GM12878 (cell line): ENCODE results near the gene OR56B1. TPM values are rescaled to one million over a fixed set of nuclear protein-coding genes. Genes with fewer than 3 reads are reported as not detected.
A peak's percentile ranks its signal among the peaks of the same experiment; 100 is the strongest.

Source experiments
- ATAC-seq: fragments of 200-7000 bp; cut with Tn5 transposase; 3 replicates; pipeline ENCODE4 v1.9.1; 2020; ENCODE audit warnings: mild to moderate bottlenecking, moderate library complexity
- BruUV-seq: library from RNA; stranded (reverse); fragments of 400-500 nt; replicated peaks from 2 replicates; lab custom pipeline; 2021; lab: Mats Ljungman, UMichigan
- CTCF ChIA-PET: fragments of 300-600 bp; sonication (Branson Sonifier 250); formaldehyde crosslinking; extraction: SDS; loops from one replicate; lab custom pipeline; 2021; ENCODE audit warnings: inconsistent platforms; lab: Yijun Ruan, JAX
- POLR2A ChIA-PET: fragments of 350-600 bp; formaldehyde crosslinking; extraction: SDS; loops from one replicate; lab custom pipeline; 2021; ENCODE audit warnings: inconsistent platforms; lab: Charles Lee
- RAD21 ChIA-PET: fragments of 300-600 bp; sonication (Branson Sonifier 250); formaldehyde crosslinking; loops from one replicate; lab custom pipeline; 2023; ENCODE audit warnings: antibody characterized with exemption; ENCODE audit not compliant: unreplicated experiment; lab: Charles Lee
- SMC1A ChIA-PET: fragments of 300-600 bp; sonication (Branson Sonifier 250); formaldehyde crosslinking; loops from one replicate; lab custom pipeline; 2023; ENCODE audit not compliant: unreplicated experiment, uncharacterized antibody; lab: Charles Lee
- DNase-seq: peaks from one replicate; pipeline ENCODE4 v3.0.0-alpha.2; 2011; ENCODE audit warnings: low read depth, low spot score
- FAIRE-seq: peaks from 3 replicates; lab custom pipeline; 2011; peaks lifted over from hg19 to GRCh38; lab: Jason Lieb, UNC
- H2AFZ ChIP-seq: 2 replicates; pipeline ENCODE4 v1.6.0; 2011; ENCODE audit warnings: low read depth, low read length, control low read depth; ENCODE audit not compliant: control insufficient read depth
- H3K27ac ChIP-seq: 2 replicates; pipeline ENCODE4 v1.5.1; 2011; ENCODE audit warnings: control low read depth; ENCODE audit not compliant: control insufficient read depth, insufficient read depth
- H3K27me3 ChIP-seq, 2 experiments: replicated peaks in 1 of 2; 2 replicates each; pipeline versions ENCODE4 v1.6.0 to v1.6.1; 2011; ENCODE audit warnings: low read length in 1 of 2; ENCODE audit not compliant: control insufficient read depth in 2 of 2, insufficient read depth in 2 of 2
- H3K36me3 ChIP-seq, 2 experiments: 2 replicates each; pipeline ENCODE4 v1.5.1; 2011; ENCODE audit warnings: low read length in 1 of 2; ENCODE audit not compliant: control insufficient read depth in 2 of 2, insufficient read depth in 2 of 2
- H3K4me1 ChIP-seq: 2 replicates; pipeline ENCODE4 v1.6.1; 2011; ENCODE audit warnings: mild to moderate bottlenecking, low read length, moderate library complexity, mixed read lengths; ENCODE audit not compliant: control insufficient read depth, insufficient read depth
- H3K4me2 ChIP-seq: 2 replicates; pipeline ENCODE4 v1.6.0; 2011; ENCODE audit warnings: control low read depth; ENCODE audit not compliant: control insufficient read depth, insufficient read depth
- H3K4me3 ChIP-seq: fragments of 200-600 bp; sonication (generic); 2 replicates; pipeline ENCODE4 v1.5.1; 2016
- H3K79me2 ChIP-seq: 2 replicates; pipeline ENCODE4 v1.6.0; 2011; ENCODE audit warnings: low read length; ENCODE audit not compliant: control insufficient read depth, insufficient read depth
- H3K9ac ChIP-seq: 2 replicates; pipeline ENCODE4 v1.8.0; 2011; ENCODE audit warnings: low read length, control low read depth, mixed read lengths; ENCODE audit not compliant: control insufficient read depth, insufficient read depth
- H3K9me3 ChIP-seq: replicated peaks from 3 replicates; pipeline ENCODE4 v1.5.1; 2011; ENCODE audit warnings: mild to moderate bottlenecking, low read length; ENCODE audit not compliant: control insufficient read depth, insufficient read depth
- H4K20me1 ChIP-seq: 2 replicates; pipeline ENCODE4 v1.6.0; 2011; ENCODE audit not compliant: control insufficient read depth, insufficient read depth
- CBX3 ChIP-seq: fragments of 200-600 bp; sonication (generic); IDR thresholded peaks from 2 replicates; pipeline ENCODE4 v1.6.1; 2016; ENCODE audit warnings: low read depth, borderline replicate concordance
- CHD4 ChIP-seq: fragments of 200-600 bp; sonication (generic); IDR thresholded peaks from 2 replicates; pipeline ENCODE4 v1.6.1; 2016; ENCODE audit warnings: mild to moderate bottlenecking
- CUX1 ChIP-seq: IDR thresholded peaks from 2 replicates; pipeline ENCODE4 v1.6.1; 2012; ENCODE audit warnings: improper control_type of control experiment, low read depth, low read length; ENCODE audit not compliant: insufficient replicate concordance
- IRF4 ChIP-seq: IDR thresholded peaks from 2 replicates; pipeline ENCODE4 v1.6.1; 2011; ENCODE audit warnings: low read depth, low read length
- MYB ChIP-seq: fragments of 150-350 bp; IDR thresholded peaks from 2 replicates; pipeline ENCODE4 v1.6.1; 2014; ENCODE audit warnings: mild to moderate bottlenecking, low read depth, low read length, borderline replicate concordance
- NFXL1 ChIP-seq: fragments of 450-650 bp; IDR thresholded peaks from 2 replicates; pipeline ENCODE4 v1.6.1; 2017; ENCODE audit warnings: antibody characterized with exemption, mild to moderate bottlenecking, borderline replicate concordance
- NFYA ChIP-seq: IDR thresholded peaks from 2 replicates; pipeline ENCODE4 v1.6.1; 2011; ENCODE audit warnings: low read depth, mild to moderate bottlenecking, low read length, improper control_type of control experiment, borderline replicate concordance
- NFYB ChIP-seq: IDR thresholded peaks from 2 replicates; pipeline ENCODE4 v1.6.1; 2011; ENCODE audit warnings: low read depth, mild to moderate bottlenecking, low read length, improper control_type of control experiment, moderate library complexity; ENCODE audit not compliant: insufficient read depth
- POLR2A ChIP-seq: IDR thresholded peaks from 2 replicates; pipeline ENCODE4 v1.6.1; 2011; ENCODE audit warnings: low read depth, mild to moderate bottlenecking, low read length
- TARDBP ChIP-seq: IDR thresholded peaks from 2 replicates; pipeline ENCODE4 v1.6.1; 2016; ENCODE audit warnings: borderline replicate concordance
- TBL1XR1 ChIP-seq: IDR thresholded peaks from 2 replicates; pipeline ENCODE4 v1.6.1; 2012; ENCODE audit warnings: low read depth, low read length, improper control_type of control experiment
- USF2 ChIP-seq: IDR thresholded peaks from 2 replicates; pipeline ENCODE4 v1.6.1; 2011; ENCODE audit warnings: low read depth, low read length, improper control_type of control experiment, borderline replicate concordance
- ZBTB11 ChIP-seq: fragments of 450-650 bp; formaldehyde crosslinking; IDR thresholded peaks from 2 replicates; pipeline ENCODE4 v1.5.0; 2022; ENCODE audit warnings: mild to moderate bottlenecking, missing genetic modification characterization
- ZNF217 ChIP-seq: fragments of 450-650 bp; IDR thresholded peaks from 2 replicates; pipeline ENCODE4 v1.6.1; 2017; ENCODE audit warnings: antibody characterized with exemption, mild to moderate bottlenecking
- ZSCAN29 ChIP-seq: fragments of 450-650 bp; IDR thresholded peaks from 2 replicates; pipeline ENCODE4 v1.6.1; 2017; ENCODE audit warnings: mild to moderate bottlenecking, moderate library complexity
- WGBS: methylation state at CpG from one replicate; pipeline ENCODE4 v1.1.6; 2016; ENCODE audit warnings: low lambda C conversion rate; ENCODE audit not compliant: insufficient replicate concordance, insufficient coverage; ENCODE audit errors: missing lambda C conversion rate; 5-methylcytosine and 5-hydroxymethylcytosine counted together
- in situ Hi-C: fragments of 300-500 bp; cut with MboI; formaldehyde crosslinking; loops from 9 replicates; pipeline ENCODE4 v1.14.3; 2018; ENCODE audit warnings: mixed read lengths
- intact Hi-C: fragments of 100-400 bp; cut with micrococcal nuclease; formaldehyde crosslinking; loops from one replicate; pipeline ENCODE4 v1.14.2; 2022; ENCODE audit not compliant: unreplicated experiment
- polyA plus RNA-seq, 11 experiments: library from polyadenylated mRNA; depleted of rRNA in 4 of 11; unstranded in 6 of 11; stranded (reverse) in 5 of 11; fragments of >200 nt; fragmentation: Nextera tagmentation in 4 of 11; fragmentation: Illumina TruSeq in 1 of 11; extraction: Ambion mirVana in 4 of 11; extraction: Trizol in 1 of 11; gene quantifications; 1 replicate in 1 of 11; 2 replicates in 10 of 11; pipeline versions ENCODE4 v1.2.1 to v1.2.3, GENCODE V29; 2011 to 2016; ENCODE audit warnings: inconsistent platforms in 2 of 11, missing spikeins in 2 of 11, low read depth in 1 of 11
- total RNA-seq, 4 experiments: library from RNA; depleted of rRNA in 3 of 4; stranded (reverse); fragments of >200 nt in 3 of 4; fragmentation: Illumina TruSeq in 1 of 4; extraction: Trizol in 1 of 4; gene quantifications; 2 replicates each; pipeline versions ENCODE4 v1.2.1 to v1.2.3, GENCODE V29; 2013 to 2021

Gene OR56B1
- total and polyA plus RNA-seq, 10 of the 15 experiments (the other 5 are each of a cell fraction or from before 2014, with no cell fraction given), result 0.04 to 0.71 (median 0.36) TPM; not detected in 3

- CTCF ChIA-PET, result interaction anchor here (2.3 to 3.3 kb wide), 2 partner anchors 9 to 21 kb away, joined by 5 to 25 read pairs; no protein-coding TSS in a partner anchor
- ATAC-seq (no peak; the same call in 2 of the 3 replicates), FAIRE-seq (no peak), DNase-seq (no peak)
- Histone ChIP-seq H3K9ac (peak overlapping the region; percentile 100), H3K79me2 (peaks cover 82% of the 10 kb centered on the region), H3K9me3 (no peaks in the 10 kb centered on the region), H3K36me3 (peaks cover 3 to 16% of the 10 kb centered on the region in 2 experiments; a peak in 3 of 4 replicates), H4K20me1 (peaks cover 5% of the 10 kb centered on the region; the same call in 1 of the 2 replicates), H3K4me1 (peaks cover 8% of the 10 kb centered on the region), H3K4me2 (peak overlapping the region; percentile 80), H2AFZ (no peak overlapping the region), H3K27me3 (no peaks in the 10 kb centered on the region), H3K4me3 (peak overlapping the region; percentile 78), H3K27ac (peak overlapping the region; percentile 100)
- in situ Hi-C loops, result loop anchor here (25.0 kb wide), 2 partner anchors 1820 to 1830 kb away; partner anchors contain the start of genes PPFIBP2 and STIM1
- intact Hi-C loops, result loop anchor here (10.0 kb wide), 1 partner anchor 1053 kb away; no protein-coding TSS in a partner anchor
- 1% methylated on average over 3 of the region's 3 CpGs for WGBS
- POLR2A ChIA-PET, result interaction anchor here (6.1 kb wide), 1 partner anchor 8 kb away, joined by 58 read pairs; no protein-coding TSS in a partner anchor
- SMC1A ChIA-PET, result interaction anchor here (1.5 to 6.6 kb wide), 2 partner anchors 11 to 95 kb away, joined by 4 to 96 read pairs; no protein-coding TSS in a partner anchor
- RAD21 ChIA-PET, result interaction anchor here (3.6 to 5.0 kb wide), 2 partner anchors 8 to 59 kb away, joined by 27 to 61 read pairs; no protein-coding TSS in a partner anchor
- BruUV-seq, result no TSS peak
- no peak for TF ChIP-seq TARDBP
- TF ChIP-seq NFXL1, result no peak
- no peak for TF ChIP-seq POLR2A
- no peak for TF ChIP-seq CBX3
- TF ChIP-seq NFYA, result no peak
- TF ChIP-seq ZNF217, result no peak
- TF ChIP-seq ZSCAN29, result no peak
- TF ChIP-seq IRF4, result no peak
- TF ChIP-seq TBL1XR1, result no peak
- TF ChIP-seq MYB, result no peak
- TF ChIP-seq NFYB, result no peak
- no peak for TF ChIP-seq ZBTB11 (CRISPR knock-in tag)
- no peak for TF ChIP-seq USF2
- TF ChIP-seq CUX1, result no peak
- no peak for TF ChIP-seq CHD4
Observed at GRCh38 chr11:5691964-5692361, 44.3 kb upstream of the OR56B1 start.
